Lower lobe of right lung (tissue), 2 donors: Measurements from ENCODE around the gene OTOG. TPM values are rescaled to one million over a fixed set of nuclear protein-coding genes. Genes with fewer than 3 reads are reported as not detected.

Experiments
- ATAC-seq, 2 donors: fragments of 200-7000 bp; cut with Tn5 transposase; one replicate each; pipeline ENCODE4 v1.9.1; 2020 to 2022; ENCODE audit warnings: mild to moderate bottlenecking in 2 of 2, moderate library complexity in 2 of 2
- DNase-seq: peaks from one replicate; pipeline ENCODE4 v3.0.0-alpha.2; 2020
- H3K27ac ChIP-seq: fragments of 200-600 bp; one replicate; pipeline ENCODE4 v1.8.0; 2022
- H3K27me3 ChIP-seq: fragments of 200-600 bp; one replicate; pipeline ENCODE4 v1.8.0; 2022; ENCODE audit warnings: low read depth
- H3K36me3 ChIP-seq: fragments of 200-600 bp; one replicate; pipeline ENCODE4 v1.8.0; 2022; ENCODE audit warnings: mild to moderate bottlenecking
- H3K4me1 ChIP-seq: fragments of 200-600 bp; one replicate; pipeline ENCODE4 v1.8.0; 2022
- H3K4me3 ChIP-seq: fragments of 200-600 bp; one replicate; pipeline ENCODE4 v1.8.0; 2022; ENCODE audit warnings: mild to moderate bottlenecking
- H3K9me3 ChIP-seq: fragments of 200-600 bp; one replicate; pipeline ENCODE4 v1.8.0; 2022
- intact Hi-C: fragments of 100-400 bp; cut with DNase I; formaldehyde crosslinking; loops from one replicate; pipeline ENCODE4 v1.11.0; 2022
- total RNA-seq: library from RNA; stranded (reverse); fragmentation: NEBNext Ultra II Directional; extraction: Animal tissue kit (Norgen Biotek cat#: 25700); gene quantifications from one replicate; pipeline ENCODE4 v1.2.1, GENCODE V29; 2021
- TF ChIP-seq, protein P1 (sequence below): fragments of 200-600 bp; IDR thresholded peaks from one replicate; pipeline ENCODE4 v1.8.0; 2022; ENCODE audit warnings: antibody characterized with exemption, mild to moderate bottlenecking
- donor health status: DM: no; HTN: yes; CAD: no; lungs with severe emphysema.

The OTOG gene
- total RNA-seq, 1 donor from 2014 or later, result not detected

DNA sequence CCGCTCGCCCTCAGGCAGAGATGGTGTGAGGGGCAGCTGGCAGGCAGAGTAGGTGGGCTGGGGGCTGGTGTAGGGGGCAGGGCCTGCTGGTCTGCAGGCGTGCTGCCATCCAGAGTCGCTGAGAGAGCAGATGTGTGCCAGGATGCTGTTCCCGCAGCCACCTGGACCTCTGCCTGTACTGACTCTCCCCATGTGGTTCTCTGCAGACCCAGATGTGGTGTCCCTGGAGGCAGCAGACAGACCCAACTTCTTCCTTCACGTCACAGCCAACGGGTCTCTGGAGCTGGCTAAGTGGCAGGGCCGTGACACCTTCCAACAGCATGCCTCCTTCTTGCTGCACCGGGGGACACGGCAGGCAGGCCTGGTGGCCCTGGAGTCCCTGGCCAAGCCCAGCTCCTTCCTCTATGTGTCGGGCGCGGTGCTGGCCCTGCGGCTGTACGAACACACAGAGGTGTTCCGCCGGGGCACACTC, 58.6 kb downstream of the OTOG start:
- intact Hi-C loops, result no loop called here
- H3K27ac ChIP-seq, result no peak overlapping the region
- no peaks in the 10 kb centered on the region for H3K4me1 ChIP-seq
- H3K36me3 ChIP-seq, result no peaks in the 10 kb centered on the region
- no peaks in the 10 kb centered on the region for H3K27me3 ChIP-seq
- H3K4me3 ChIP-seq, result no peak overlapping the region
- TF ChIP-seq, protein P1, sequence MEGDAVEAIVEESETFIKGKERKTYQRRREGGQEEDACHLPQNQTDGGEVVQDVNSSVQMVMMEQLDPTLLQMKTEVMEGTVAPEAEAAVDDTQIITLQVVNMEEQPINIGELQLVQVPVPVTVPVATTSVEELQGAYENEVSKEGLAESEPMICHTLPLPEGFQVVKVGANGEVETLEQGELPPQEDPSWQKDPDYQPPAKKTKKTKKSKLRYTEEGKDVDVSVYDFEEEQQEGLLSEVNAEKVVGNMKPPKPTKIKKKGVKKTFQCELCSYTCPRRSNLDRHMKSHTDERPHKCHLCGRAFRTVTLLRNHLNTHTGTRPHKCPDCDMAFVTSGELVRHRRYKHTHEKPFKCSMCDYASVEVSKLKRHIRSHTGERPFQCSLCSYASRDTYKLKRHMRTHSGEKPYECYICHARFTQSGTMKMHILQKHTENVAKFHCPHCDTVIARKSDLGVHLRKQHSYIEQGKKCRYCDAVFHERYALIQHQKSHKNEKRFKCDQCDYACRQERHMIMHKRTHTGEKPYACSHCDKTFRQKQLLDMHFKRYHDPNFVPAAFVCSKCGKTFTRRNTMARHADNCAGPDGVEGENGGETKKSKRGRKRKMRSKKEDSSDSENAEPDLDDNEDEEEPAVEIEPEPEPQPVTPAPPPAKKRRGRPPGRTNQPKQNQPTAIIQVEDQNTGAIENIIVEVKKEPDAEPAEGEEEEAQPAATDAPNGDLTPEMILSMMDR, result no peak
- no peaks in the 10 kb centered on the region for H3K9me3 ChIP-seq
- ATAC-seq, result no peak
- DNase-seq, result no peak

DNA sequence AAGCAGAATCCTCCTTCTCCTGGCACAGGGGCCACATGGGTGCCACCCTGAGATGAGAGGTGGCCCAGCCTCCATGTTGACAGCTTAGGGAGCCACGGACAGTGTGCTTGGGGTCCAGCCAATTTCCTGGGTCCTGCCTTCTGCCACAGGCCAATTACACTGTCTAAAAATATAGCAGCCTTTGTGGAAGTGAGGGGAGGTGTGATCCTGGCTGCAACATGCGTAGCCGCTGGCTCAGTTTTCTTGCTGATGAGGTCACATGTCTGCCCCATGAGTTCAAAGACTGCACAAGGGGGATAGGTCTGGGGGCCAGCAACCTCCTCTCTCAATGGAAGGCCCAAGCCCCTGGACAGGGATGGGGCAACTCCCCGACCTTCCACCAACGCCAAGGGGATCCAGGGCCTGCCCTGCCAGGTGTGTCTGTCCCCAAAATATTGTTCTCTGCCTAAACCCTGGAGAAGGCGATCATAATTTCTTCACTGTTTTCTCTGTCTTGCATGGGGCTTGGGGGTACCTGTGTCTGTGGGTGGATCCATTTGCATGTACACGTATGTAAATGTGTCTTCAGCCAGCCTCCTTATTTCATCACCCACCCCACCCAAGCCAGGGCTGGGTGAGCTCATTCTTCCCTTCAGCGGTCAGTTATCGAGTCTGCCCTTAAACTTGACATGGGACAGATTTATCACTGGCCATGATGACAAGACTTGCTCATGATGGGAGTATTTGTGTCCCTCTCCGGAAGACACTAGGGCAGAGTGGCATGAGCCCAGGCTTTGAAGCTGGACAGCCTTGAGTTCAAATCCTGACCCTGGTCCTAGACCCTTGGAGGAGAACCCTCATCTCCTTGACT, 59.4 kb downstream of the OTOG start:
- Histone ChIP-seq H3K9me3 (no peaks in the 10 kb centered on the region), H3K4me1 (no peaks in the 10 kb centered on the region), H3K4me3 (no peak overlapping the region), H3K27ac (no peak overlapping the region), H3K27me3 (peaks cover 3% of the 10 kb centered on the region), H3K36me3 (no peaks in the 10 kb centered on the region)
- TF ChIP-seq, protein P1, result no peak
- intact Hi-C loops, result no loop called here
- DNase-seq, result no peak
- ATAC-seq, result no peak

DNA sequence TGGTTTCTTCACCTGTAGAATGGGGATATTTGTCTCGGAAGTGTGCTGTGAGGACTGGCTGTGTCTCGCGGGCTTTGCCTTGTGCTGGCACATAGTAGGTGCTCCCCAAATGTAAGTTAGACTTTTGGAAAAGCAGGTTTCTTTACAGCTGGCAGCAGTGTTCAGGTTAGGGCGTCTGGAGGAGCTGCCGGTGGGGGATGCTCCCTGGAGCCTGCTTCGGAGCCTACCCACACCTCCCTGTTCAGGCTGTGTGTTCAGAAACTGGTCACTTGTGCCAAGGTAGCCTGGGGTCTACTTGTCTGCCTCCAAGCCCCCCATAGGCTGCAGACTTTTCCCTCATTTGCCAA, 60.0 kb downstream of the OTOG start:
- H3K4me1 ChIP-seq, result no peaks in the 10 kb centered on the region
- intact Hi-C loops, result no loop called here
- TF ChIP-seq, protein P1, result no peak
- no peak overlapping the region for H3K4me3 ChIP-seq
- H3K36me3 ChIP-seq, result no peaks in the 10 kb centered on the region
- ATAC-seq (no peak), DNase-seq (no peak)
- H3K27ac ChIP-seq, result no peak overlapping the region
- H3K9me3 ChIP-seq, result no peaks in the 10 kb centered on the region
- peaks cover 4% of the 10 kb centered on the region for H3K27me3 ChIP-seq

DNA sequence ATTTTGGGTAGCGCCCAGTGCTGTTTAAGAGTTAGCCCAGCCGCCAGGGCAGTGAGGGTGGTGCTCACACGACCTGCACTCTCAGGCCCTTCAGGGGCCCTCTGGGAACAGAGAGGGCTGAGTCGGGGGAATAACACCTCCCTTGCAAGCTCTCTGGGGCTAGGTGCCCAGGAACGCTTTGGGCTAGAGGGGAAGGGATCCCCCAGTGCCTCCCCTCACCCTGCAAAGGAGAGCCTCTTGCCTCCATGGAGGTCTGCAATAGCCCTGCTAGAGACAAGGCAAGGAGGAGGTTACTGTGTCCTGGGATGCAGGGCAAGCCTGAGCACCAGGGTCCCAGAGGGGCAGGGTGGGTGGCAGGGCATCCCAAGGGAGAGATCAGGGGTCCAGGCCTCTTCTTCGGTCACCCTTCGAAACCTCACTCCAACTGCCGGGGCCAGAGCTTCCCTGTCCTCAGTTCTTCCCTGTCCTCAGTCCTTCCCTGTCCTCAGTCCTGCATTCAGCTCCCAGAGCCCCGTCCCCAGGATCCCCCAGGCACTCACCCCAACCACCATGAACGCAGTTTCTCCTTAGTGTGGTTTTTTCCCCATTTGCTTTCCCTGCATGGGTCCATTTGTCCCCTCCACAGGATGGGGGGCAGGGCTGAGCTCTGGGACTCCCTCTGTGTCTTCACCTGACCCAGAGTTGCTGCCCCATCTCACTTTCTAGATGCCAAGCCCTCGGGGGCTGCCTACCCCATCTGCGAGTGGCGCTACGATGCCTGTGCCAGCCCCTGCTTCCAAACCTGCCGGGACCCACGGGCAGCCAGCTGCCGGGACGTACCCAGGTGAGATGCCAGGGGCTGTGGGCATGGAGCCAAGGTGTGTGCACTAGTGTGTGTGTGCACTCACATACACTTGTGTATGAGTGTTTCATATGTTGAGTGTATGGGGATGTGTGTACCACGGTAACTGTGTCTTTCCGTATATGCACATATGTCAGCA, 60.8 kb downstream of the OTOG start:
- H3K27me3 ChIP-seq, result peaks cover 6% of the 10 kb centered on the region
- ATAC-seq (no peak), DNase-seq (no peak)
- no peak overlapping the region for H3K4me3 ChIP-seq
- H3K27ac ChIP-seq, result no peak overlapping the region
- no peaks in the 10 kb centered on the region for H3K9me3 ChIP-seq
- no peaks in the 10 kb centered on the region for H3K36me3 ChIP-seq
- TF ChIP-seq, protein P1, result no peak
- H3K4me1 ChIP-seq, result no peaks in the 10 kb centered on the region
- intact Hi-C loops, result no loop called here

DNA sequence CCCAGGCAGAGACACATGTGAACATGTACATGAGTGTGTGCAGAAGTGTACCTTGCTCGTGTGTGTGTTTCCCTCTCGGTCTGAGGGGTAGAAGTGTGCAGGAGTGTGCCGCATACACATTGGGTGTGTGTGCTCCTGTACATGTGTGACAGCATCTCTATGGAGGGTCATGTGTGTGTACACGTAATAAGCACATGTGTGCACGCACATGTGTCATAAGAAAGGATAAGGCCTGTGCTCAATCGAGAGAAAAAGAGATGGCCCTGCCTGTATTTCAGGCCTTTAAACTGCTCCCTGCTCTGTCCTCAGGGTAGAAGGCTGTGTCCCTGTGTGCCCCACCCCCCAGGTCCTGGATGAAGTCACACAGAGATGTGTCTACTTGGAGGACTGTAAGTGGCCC, 61.8 kb downstream of the OTOG start:
- Histone ChIP-seq H3K27ac (no peak overlapping the region), H3K4me1 (no peaks in the 10 kb centered on the region), H3K36me3 (no peaks in the 10 kb centered on the region), H3K27me3 (peaks cover 6% of the 10 kb centered on the region), H3K9me3 (no peaks in the 10 kb centered on the region), H3K4me3 (no peak overlapping the region)
- no peak for ATAC-seq
- intact Hi-C loops, result no loop called here
- TF ChIP-seq, protein P1, result no peak
- DNase-seq, result no peak
